ENCODE results near the gene KLRC1.
"Not testable (repeated sequence)": the region's sequence is repeated elsewhere in the genome, so short reads cannot be mapped to it uniquely, and the experiment has no call there.

The KLRC1 gene

DNA sequence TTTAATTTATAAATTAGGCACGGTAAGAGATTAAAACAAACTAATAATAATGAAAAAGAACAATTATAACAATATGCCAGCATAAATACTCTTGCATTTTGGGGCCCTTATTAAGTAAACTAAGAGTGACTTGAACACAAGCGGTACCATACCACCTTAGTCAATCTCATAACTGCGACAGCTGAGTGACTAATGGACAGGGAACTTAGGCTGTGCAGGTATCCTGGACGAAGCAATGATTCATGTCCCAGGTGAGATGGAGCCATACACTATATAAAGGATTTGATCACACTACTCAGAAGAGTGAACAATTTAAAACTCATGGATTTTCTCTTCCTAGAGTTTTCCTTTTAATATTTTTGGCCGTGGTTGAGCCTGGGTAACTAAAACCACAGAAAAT lies 47.9 kb downstream of the KLRC1 start:
- in situ Hi-C loops (cut with MboI; ENCODE audit: low pct_unique_long_range_greater_than_20kb, low sequenced_read_pairs, unreplicated experiment) = no loop called here
- TF ChIP-seq, protein P1, sequence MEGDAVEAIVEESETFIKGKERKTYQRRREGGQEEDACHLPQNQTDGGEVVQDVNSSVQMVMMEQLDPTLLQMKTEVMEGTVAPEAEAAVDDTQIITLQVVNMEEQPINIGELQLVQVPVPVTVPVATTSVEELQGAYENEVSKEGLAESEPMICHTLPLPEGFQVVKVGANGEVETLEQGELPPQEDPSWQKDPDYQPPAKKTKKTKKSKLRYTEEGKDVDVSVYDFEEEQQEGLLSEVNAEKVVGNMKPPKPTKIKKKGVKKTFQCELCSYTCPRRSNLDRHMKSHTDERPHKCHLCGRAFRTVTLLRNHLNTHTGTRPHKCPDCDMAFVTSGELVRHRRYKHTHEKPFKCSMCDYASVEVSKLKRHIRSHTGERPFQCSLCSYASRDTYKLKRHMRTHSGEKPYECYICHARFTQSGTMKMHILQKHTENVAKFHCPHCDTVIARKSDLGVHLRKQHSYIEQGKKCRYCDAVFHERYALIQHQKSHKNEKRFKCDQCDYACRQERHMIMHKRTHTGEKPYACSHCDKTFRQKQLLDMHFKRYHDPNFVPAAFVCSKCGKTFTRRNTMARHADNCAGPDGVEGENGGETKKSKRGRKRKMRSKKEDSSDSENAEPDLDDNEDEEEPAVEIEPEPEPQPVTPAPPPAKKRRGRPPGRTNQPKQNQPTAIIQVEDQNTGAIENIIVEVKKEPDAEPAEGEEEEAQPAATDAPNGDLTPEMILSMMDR (IDR thresholded peaks at IDR 0.05; ENCODE audit: extremely low read depth, insufficient read depth, missing control alignments) = no peak
- no peak for DNase-seq (ENCODE audit: low spot score)

DNA sequence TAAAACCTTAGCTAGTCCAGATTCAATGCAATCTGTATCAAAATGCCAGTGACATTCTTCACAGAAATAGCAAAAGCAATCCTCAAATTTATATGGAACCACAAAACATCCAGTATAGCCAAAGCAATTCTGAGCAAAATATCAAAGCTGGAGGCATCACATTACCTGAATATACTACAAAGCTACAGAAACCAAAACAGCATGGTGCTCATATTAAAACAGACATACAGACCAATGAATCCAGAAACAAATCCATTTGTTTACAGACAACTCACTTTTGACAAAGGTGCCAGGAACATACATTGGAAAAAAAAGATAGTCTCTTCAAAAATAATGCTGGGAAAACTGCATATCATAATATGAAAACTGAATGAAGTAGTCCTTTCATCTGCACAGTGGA lies 48.4 kb downstream of the KLRC1 start:
- in situ Hi-C loops (cut with MboI; ENCODE audit: low pct_unique_long_range_greater_than_20kb, low sequenced_read_pairs, unreplicated experiment) = no loop called here
- TF ChIP-seq, protein P1 (IDR thresholded peaks at IDR 0.05; ENCODE audit: extremely low read depth, insufficient read depth, missing control alignments) = no peak
- DNase-seq (ENCODE audit: low spot score) = no peak

DNA sequence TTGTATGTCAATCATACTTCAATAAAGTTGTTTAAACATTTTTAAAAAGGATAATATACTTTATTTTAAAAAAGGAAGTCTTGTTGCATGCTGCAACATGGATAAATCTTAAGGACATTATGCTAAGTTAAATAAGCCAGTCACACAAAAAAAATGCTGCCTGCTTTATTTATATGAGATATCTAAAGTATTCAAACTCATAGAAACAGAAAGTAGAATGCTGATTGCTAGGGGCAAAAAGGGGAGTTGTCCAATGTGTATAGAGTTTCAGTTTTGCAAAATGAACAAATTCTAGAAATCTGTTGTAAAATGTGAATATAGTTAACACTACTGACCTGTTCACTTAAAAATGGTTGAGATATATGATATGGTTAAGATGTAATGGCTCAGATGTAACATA lies 52.3 kb downstream of the KLRC1 start:
- TF ChIP-seq, protein P1 (IDR thresholded peaks at IDR 0.05; ENCODE audit: extremely low read depth, insufficient read depth, missing control alignments) = no peak
- in situ Hi-C loops (cut with MboI; ENCODE audit: low pct_unique_long_range_greater_than_20kb, low sequenced_read_pairs, unreplicated experiment) = no loop called here
- DNase-seq (ENCODE audit: low spot score) = no peak

DNA sequence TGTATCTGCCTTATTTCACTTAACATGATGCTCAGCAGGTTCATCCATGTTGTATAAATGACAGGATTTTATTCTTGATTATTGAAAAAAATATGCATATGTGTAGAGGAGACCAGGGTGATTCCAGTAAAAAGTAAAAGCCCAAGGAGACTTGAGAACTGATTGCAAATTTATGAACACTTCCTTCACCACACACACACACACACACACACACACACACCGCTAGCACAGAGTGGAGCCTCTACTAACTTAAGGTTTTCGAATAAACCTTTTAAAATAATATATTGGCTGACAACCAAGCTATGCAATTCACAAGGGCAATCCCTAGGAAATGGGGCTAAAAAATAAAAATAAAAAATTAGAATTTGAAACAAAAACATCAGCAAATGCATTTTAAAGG lies 55.0 kb downstream of the KLRC1 start:
- DNase-seq (ENCODE audit: low spot score) = no peak
- TF ChIP-seq, protein P1 (IDR thresholded peaks at IDR 0.05; ENCODE audit: extremely low read depth, insufficient read depth, missing control alignments) = no peak
- in situ Hi-C loops (cut with MboI; ENCODE audit: low pct_unique_long_range_greater_than_20kb, low sequenced_read_pairs, unreplicated experiment) = no loop called here

DNA sequence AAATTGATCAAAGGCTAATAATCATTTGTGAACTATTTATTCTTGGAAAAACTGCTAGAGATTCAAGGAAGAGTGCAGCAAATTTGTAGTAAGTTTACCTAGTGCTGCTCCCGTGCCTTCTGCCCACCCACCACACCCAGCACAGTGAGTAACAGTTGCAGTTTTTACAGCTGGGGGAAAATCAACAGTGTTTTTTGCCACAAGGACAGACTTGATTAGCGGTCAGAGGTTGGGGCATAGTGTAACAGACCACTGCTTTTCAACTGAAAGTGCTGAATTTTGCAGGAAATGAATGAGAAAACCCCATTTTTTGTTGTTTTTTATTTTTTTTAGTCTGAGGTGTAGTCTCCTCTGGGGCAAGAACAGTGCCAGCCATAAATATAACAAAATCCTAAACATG lies 55.9 kb downstream of the KLRC1 start:
- DNase-seq (ENCODE audit: low spot score) = no peak
- in situ Hi-C loops (cut with MboI; ENCODE audit: low pct_unique_long_range_greater_than_20kb, low sequenced_read_pairs, unreplicated experiment) = no loop called here
- TF ChIP-seq, protein P1 (IDR thresholded peaks at IDR 0.05; ENCODE audit: extremely low read depth, insufficient read depth, missing control alignments) = no peak

DNA sequence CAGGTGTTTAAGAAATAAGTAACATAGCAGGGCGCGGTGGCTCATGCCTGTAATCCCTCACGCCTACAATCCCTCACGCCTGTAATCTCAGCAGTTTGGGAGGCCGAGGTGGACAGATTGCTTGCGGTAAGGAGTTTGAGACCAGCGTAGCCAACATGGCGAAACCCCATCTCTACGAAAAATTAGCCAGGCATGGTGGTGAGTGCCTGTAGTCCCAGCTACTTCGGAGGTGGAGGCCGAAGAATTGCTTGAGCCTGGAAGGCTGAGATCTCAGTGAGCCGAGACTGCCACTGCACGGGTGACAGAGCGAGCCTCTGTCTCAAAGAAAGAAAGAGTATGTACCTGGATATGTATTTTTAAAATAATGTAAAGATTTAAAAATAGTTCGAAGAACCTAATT lies 57.0 kb downstream of the KLRC1 start:
- DNase-seq (ENCODE audit: low spot score); in situ Hi-C loops (cut with MboI; ENCODE audit: low pct_unique_long_range_greater_than_20kb, low sequenced_read_pairs, unreplicated experiment): not testable (repeated sequence)
